Esophagus squamous epithelium (tissue), 5 donors: ENCODE data around the gene RPS27A. TPM values are rescaled to one million over a fixed set of nuclear protein-coding genes. Genes with fewer than 3 reads are reported as not detected.
A peak's percentile ranks its signal among the peaks of the same experiment; 100 is the strongest.
"Not testable (repeated sequence)": the region's sequence is repeated elsewhere in the genome, so short reads cannot be mapped to it uniquely, and the experiment has no call there.

Source experiments
- DNase-seq: peaks from one replicate; lab custom pipeline; 2025; lab: John Stamatoyannopoulos, UW
- H3K27ac ChIP-seq, 4 donors: fragments of 200-600 bp; sonication (generic); one replicate each; pipeline ENCODE4 v1.5.1; 2016 to 2019; ENCODE audit warnings: mild to moderate bottlenecking in 1 of 4
- H3K27me3 ChIP-seq, 4 donors: fragments of 200-600 bp; sonication (generic); 1 replicate in 3 of 4; 2 replicates in 1 of 4; pipeline versions ENCODE4 v1.5.1 to v1.6.0; 2017 to 2021; ENCODE audit warnings: antibody characterized with exemption in 1 of 4
- H3K36me3 ChIP-seq, 3 donors: fragments of 200-600 bp; sonication (generic); one replicate each; pipeline ENCODE4 v1.5.1; 2016 to 2019
- H3K4me1 ChIP-seq, 3 donors: fragments of 200-600 bp; sonication (generic); one replicate each; pipeline ENCODE4 v1.5.1; 2017 to 2019
- H3K4me3 ChIP-seq, 4 donors: fragments of 200-600 bp; sonication (generic); 1 replicate in 3 of 4; 2 replicates in 1 of 4; pipeline ENCODE4 v1.5.1; 2016 to 2019; ENCODE audit warnings: mild to moderate bottlenecking in 2 of 4, moderate library complexity in 1 of 4
- H3K9me3 ChIP-seq, 3 donors: fragments of 200-600 bp; sonication (generic); one replicate each; pipeline ENCODE4 v1.5.1; 2016 to 2019
- POLR2A ChIP-seq, 4 donors: fragments of 450-650 bp; IDR thresholded peaks; one replicate each; pipeline ENCODE4 v1.6.1; 2017; ENCODE audit warnings: antibody characterized with exemption in 4 of 4, mild to moderate bottlenecking in 4 of 4, moderate library complexity in 3 of 4
- WGBS, 2 donors: methylation state at CpG; one replicate each; pipeline ENCODE4 v1.1.5; 2018; 5-methylcytosine and 5-hydroxymethylcytosine counted together
- intact Hi-C: fragments of 100-400 bp; cut with DNase I; formaldehyde crosslinking; loops from one replicate; pipeline ENCODE4 v1.15.0; 2022
- total RNA-seq, 4 donors: library from RNA; depleted of rRNA; stranded (reverse); fragments of >200 nt; gene quantifications; one replicate each; pipeline ENCODE4 v1.1.0, GENCODE V29; 2016
- TF ChIP-seq, protein P1 (sequence below), 6 experiments: fragments of 450-650 bp in 4 of 6; fragments of 200-600 bp in 2 of 6; sonication (generic) in 2 of 6; IDR thresholded peaks; one replicate each; pipeline ENCODE4 v1.5.1; 2016 to 2019; ENCODE audit warnings: antibody characterized with exemption in 6 of 6, mild to moderate bottlenecking in 4 of 6, moderate library complexity in 4 of 6
- donor health status: DM: yes; HTN: yes; CAD: no.

RPS27A gene
- total RNA-seq, 4 donors from 2014 or later = 594 to 2,863 (median 1,992) TPM

DNA sequence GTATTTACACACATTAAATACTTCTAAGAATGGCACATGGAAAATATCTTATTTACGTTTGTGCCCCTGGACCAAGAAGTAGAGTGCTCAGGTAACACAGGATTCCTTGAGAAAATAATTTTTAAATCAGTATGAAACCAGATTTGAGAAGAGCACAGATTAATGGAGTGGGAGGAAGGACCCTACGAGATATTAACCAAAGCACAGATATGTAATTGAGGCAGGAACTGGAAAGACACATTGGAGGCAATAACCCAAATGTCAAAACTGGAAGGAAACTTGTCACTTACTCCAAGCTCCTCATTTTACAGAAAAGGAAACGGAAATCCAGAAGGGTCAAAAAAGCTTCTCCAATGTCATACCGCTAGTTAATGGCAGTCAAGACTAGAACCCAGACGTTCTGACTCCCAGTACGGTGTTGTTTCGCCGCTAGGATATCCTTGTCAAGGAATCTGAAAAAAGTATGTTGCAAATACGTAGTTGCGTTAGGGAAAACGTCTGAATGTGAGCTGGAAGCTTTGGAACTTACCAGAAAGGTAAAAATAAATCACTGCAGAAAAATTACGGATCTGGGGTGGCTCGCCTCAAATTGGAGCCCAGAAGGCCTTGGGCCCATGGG, 35.9 kb downstream of the RPS27A start:
- 12 to 13% methylated on average over 13 of the region's 13 CpGs for WGBS, 2 donors
- intact Hi-C loops = no loop called here
- no peaks in the 10 kb centered on the region for H3K9me3 ChIP-seq
- DNase-seq = no peak
- H3K27me3 ChIP-seq = no peaks in the 10 kb centered on the region
- peaks cover 0 to 20% (median 13%) of the 10 kb centered on the region in 3 donors for H3K4me1 ChIP-seq
- peaks cover 0 to 41% (median 2%) of the 10 kb centered on the region in 3 donors for H3K36me3 ChIP-seq
- H3K27ac ChIP-seq = peak overlapping the region; percentile 84 to 95 (median 91)
- H3K4me3 ChIP-seq = peak overlapping the region; percentile 67 to 92 (median 74)
- TF ChIP-seq, protein P1, sequence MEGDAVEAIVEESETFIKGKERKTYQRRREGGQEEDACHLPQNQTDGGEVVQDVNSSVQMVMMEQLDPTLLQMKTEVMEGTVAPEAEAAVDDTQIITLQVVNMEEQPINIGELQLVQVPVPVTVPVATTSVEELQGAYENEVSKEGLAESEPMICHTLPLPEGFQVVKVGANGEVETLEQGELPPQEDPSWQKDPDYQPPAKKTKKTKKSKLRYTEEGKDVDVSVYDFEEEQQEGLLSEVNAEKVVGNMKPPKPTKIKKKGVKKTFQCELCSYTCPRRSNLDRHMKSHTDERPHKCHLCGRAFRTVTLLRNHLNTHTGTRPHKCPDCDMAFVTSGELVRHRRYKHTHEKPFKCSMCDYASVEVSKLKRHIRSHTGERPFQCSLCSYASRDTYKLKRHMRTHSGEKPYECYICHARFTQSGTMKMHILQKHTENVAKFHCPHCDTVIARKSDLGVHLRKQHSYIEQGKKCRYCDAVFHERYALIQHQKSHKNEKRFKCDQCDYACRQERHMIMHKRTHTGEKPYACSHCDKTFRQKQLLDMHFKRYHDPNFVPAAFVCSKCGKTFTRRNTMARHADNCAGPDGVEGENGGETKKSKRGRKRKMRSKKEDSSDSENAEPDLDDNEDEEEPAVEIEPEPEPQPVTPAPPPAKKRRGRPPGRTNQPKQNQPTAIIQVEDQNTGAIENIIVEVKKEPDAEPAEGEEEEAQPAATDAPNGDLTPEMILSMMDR (IDR thresholded peaks at IDR 0.05) = no peak
- TF ChIP-seq POLR2A (IDR thresholded peaks at IDR 0.05) = no peak

DNA sequence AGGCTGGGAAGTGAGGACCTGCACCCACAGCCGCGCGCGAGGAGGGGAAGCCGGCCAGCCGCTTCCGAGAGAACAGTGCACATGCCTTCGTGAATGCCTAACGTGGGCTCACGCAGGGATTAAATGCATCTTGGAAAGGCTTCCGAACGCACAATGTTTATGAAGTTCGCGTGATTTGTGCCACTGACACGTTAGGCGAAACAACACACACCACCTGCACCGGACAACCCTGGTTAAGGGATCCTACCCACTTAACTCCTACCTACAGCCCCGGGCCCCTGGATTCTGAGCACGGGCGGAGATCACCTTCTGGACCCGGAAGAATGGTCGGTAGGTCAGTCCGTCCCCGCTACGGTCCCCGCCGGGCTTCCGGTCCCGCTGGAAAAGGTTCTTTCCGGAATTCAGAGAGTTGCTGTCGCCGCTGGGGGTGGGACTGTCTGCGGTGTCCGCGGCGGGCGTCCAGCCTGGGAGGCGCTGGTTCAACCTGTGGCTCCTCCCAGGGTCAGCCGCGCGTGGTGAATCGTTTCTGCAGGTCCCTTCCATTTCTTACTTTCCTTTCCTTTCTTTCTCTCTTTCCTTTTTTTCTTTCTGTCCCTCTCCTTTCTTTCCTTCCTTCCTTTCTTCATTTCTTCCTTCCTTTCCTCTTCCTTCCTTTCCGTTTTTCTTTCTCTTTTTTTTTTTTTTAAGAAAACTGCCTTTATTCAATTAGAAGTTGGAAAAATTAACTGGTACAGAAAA, 36.6 kb downstream of the RPS27A start, which contains the start of gene MTIF2:
Gene MTIF2 (minus strand): TSS at position 325 of the 738 bp plus-strand sequence. CDS start 5,373 bp downstream, outside the sequence.
- H3K36me3 ChIP-seq = peaks cover 0 to 34% (median 0%) of the 10 kb centered on the region in 3 donors
- WGBS, 2 donors = 1% methylated on average over 24 to 40 of the region's 43 CpGs
- H3K9me3 ChIP-seq = no peaks in the 10 kb centered on the region
- H3K4me3 ChIP-seq = peak within 1 kb of the TSS; percentile 67 to 92 (median 74)
- peak in 3 of 4 donors; percentile 35 to 48 (median 37) for TF ChIP-seq POLR2A (IDR thresholded peaks at IDR 0.05)
- TF ChIP-seq, protein P1 (IDR thresholded peaks at IDR 0.05) = peak in 3 of 6 experiments; percentile 10 to 29 (median 24)
- DNase-seq = peak; percentile 63
- H3K27ac ChIP-seq = peak within 1 kb of the TSS; percentile 84 to 95 (median 91)
- peaks cover 0 to 20% (median 13%) of the 10 kb centered on the region in 3 donors for H3K4me1 ChIP-seq
- intact Hi-C loops = no loop called here
- no peaks in the 10 kb centered on the region for H3K27me3 ChIP-seq

DNA sequence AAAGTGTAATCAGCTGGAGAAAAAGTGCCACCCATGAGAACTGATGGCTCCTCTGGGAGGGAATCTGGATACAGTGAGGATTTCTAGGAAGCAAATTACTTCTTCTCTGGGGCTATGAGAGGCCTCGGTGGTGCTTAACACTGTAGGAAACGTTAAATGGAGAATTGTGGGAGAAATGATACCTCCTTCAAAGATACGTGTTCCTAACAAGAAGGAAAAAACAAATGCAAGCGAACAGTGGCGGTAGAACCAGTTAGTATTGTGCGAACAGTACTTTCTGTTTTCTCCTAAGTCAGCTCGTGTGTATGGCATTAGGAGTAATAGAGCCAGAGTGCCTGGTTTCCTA, 37.1 kb downstream of the RPS27A start:
- peak overlapping the region; percentile 67 to 92 (median 74) for H3K4me3 ChIP-seq
- H3K4me1 ChIP-seq = peaks cover 0 to 20% (median 13%) of the 10 kb centered on the region in 3 donors
- WGBS, 2 donors = 19 to 22% methylated on average over 7 of the region's 7 CpGs
- TF ChIP-seq, protein P1 (IDR thresholded peaks at IDR 0.05) = no peak
- TF ChIP-seq POLR2A (IDR thresholded peaks at IDR 0.05) = no peak
- peak overlapping the region; percentile 68 to 92 (median 87) for H3K27ac ChIP-seq
- no peaks in the 10 kb centered on the region for H3K9me3 ChIP-seq
- peaks cover 0 to 28% (median 0%) of the 10 kb centered on the region in 3 donors for H3K36me3 ChIP-seq
- DNase-seq = no peak
- intact Hi-C loops = no loop called here
- no peaks in the 10 kb centered on the region for H3K27me3 ChIP-seq

DNA sequence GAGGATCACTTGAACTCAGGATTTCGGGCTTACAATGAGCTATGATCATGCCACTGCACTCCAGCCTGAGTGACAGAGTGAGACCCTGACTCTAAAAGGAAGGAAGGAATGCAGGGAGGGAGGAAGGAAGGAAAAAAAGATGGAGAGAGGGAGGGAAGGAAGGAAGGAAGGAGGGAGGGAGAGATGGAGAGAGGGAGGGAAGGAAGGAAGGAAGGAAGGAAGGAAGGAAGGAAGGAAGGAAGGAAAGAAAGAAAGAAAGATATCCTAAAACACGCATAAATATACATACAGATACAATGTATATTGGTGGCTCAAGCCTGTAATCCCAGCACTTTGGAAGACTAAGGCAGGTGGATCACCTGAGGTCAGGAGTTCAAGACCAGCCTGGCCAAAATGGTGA, 41.9 kb downstream of the RPS27A start:
- intact Hi-C loops = not testable (repeated sequence)
- WGBS, 2 donors = 85 to 91% methylated on average over 2 of the region's 2 CpGs

DNA sequence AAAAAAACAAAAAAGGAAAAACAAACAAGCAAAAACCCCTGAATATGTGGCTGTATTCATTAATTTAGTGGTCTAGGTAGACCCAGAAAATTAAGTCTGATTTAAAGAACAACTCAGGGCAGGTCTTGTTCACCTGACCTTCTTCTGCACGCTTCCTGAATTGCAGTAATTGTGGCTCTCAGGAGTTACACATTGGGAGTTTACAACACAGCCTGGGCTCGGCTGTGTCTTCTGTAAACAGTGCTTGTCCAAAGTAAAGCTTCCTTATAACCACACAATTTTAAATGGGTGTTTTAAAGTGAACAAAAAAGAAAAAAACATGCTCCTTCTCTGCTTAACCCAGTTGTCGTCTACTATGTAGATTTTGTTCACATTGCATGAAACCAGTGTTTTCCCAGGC, 44.8 kb downstream of the RPS27A start:
- H3K4me3 ChIP-seq = no peak overlapping the region
- H3K36me3 ChIP-seq = no peaks in the 10 kb centered on the region
- 72 to 74% methylated on average over 3 of the region's 3 CpGs for WGBS, 2 donors
- no peaks in the 10 kb centered on the region for H3K27me3 ChIP-seq
- H3K27ac ChIP-seq = no peak overlapping the region
- no peak for DNase-seq
- intact Hi-C loops = no loop called here
- H3K4me1 ChIP-seq = peaks cover 4 to 13% (median 6%) of the 10 kb centered on the region in 3 donors
- H3K9me3 ChIP-seq = no peaks in the 10 kb centered on the region
- no peak for TF ChIP-seq POLR2A (IDR thresholded peaks at IDR 0.05)
- TF ChIP-seq, protein P1 (IDR thresholded peaks at IDR 0.05) = no peak

More for the DNA sequence above, 41.9 kb downstream of the RPS27A start:
- not testable (repeated sequence) for H3K27me3 ChIP-seq, H3K9me3 ChIP-seq, H3K36me3 ChIP-seq, DNase-seq, H3K4me3 ChIP-seq, H3K27ac ChIP-seq
- peaks cover 0 to 12% (median 7%) of the 10 kb centered on the region in 3 donors for H3K4me1 ChIP-seq

DNA sequence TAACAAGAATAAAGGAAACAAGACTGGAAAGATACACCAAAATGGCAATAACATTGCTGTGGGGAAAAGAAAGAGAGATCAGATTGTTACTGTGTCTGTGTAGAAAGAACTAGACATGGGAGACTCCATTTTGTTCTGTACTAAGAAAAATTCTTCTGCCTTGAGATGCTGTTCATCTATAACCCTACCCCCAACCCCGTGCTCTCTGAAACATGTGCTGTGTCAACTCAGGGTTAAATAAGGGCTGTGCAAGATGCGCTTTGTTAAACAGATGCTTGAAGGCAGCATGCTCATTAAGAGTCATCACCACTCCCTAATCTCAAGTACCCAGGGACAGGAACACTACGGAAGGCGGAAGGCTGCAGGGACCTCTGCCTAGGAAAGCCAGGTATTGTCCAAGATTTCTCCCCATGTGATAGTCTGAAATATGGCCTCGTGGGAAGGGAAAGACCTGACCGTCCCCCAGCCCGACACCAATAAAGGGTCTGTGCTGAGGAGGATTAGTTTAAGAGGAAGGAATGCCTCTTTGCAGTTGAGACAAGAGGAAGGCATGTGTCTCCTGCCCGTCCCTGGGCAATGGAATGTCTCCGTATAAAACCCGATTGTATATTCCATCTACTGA, 46.8 kb downstream of the RPS27A start:
- H3K4me3 ChIP-seq, H3K27ac ChIP-seq, H3K9me3 ChIP-seq, intact Hi-C loops, H3K27me3 ChIP-seq, H3K36me3 ChIP-seq, DNase-seq: not testable (repeated sequence)
- peaks cover 6 to 29% (median 7%) of the 10 kb centered on the region in 3 donors for H3K4me1 ChIP-seq
- WGBS, 2 donors = 72 to 78% methylated on average over 8 to 10 of the region's 10 CpGs

DNA sequence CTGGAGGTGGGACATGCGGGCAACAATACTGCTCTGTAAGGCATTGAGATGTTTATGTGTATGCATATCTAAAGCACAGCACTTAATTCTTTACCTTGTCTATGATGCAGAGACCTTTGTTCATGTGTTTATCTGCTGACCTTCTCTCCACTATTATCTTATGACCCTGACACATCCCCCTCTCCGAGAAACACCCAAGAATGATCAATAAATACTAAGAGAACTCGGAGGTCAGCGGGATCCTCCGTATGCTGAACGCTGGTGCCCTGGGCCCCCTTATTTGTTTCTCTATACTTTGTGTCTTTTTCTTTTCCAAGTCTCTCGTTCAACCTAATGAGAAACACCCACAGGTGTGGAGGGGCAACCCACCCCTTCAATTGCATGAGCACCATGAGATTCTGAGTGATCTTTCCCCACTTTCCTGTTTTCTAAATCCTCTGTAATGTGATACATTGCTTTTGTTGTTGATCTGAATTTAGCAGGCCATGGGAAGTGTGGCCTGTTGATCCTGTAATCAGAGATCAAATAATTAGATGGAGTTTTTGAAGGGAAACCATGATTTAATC, 47.5 kb downstream of the RPS27A start:
- intact Hi-C loops, DNase-seq, H3K27me3 ChIP-seq, H3K9me3 ChIP-seq, H3K36me3 ChIP-seq, H3K4me3 ChIP-seq: not testable (repeated sequence)
- 70 to 77% methylated on average over 6 to 7 of the region's 7 CpGs for WGBS, 2 donors
- Histone ChIP-seq H3K27ac (peak overlapping the region in 1 of 4 donors; percentile 54), H3K4me1 (peaks cover 6 to 31% (median 7%) of the 10 kb centered on the region in 3 donors)
